M059J (cell line): ENCODE measurements around the gene FARP1. TPM values are rescaled to one million over a fixed set of nuclear protein-coding genes. Genes with fewer than 3 reads are reported as not detected.

Source experiments
- DNase-seq: peaks from one replicate; pipeline ENCODE4 v3.0.0-alpha.2; 2012; ENCODE audit warnings: low read depth
- total RNA-seq: library from RNA; depleted of rRNA; stranded (reverse); fragments of >200 nt; shearing (Covaris generic); gene quantifications from 2 replicates; pipeline ENCODE4 v1.2.3, GENCODE V29; 2014

FARP1 gene
- total RNA-seq, 1 experiment from 2014 or later, result 13.3 TPM

- no peak for DNase-seq
Observed at GRCh38 chr13:98133946-98134345, 8.9 kb upstream of the FARP1 start.

GRCh38 chr13:98134901-98135300, 8.0 kb upstream of the FARP1 start:
- no peak for DNase-seq

- DNase-seq, result no peak
Observed at GRCh38 chr13:98141091-98141490, 1.8 kb upstream of the FARP1 start.

- DNase-seq, result no peak
Observed at GRCh38 chr13:98141509-98142379, 1.1 kb upstream of the FARP1 start.

GRCh38 chr13:98143157-98143553, 261 bp downstream of the FARP1 start:
- DNase-seq, result no peak

GRCh38 chr13:98143601-98144026, 720 bp downstream of the FARP1 start:
- DNase-seq, result no peak

- DNase-seq, result peak; percentile 51
Observed at GRCh38 chr13:98144027-98144741, 1.3 kb downstream of the FARP1 start.

GRCh38 chr13:98144801-98145350, 2.0 kb downstream of the FARP1 start:
- peak; percentile 64 for DNase-seq

GRCh38 chr13:98147521-98147920, 4.6 kb downstream of the FARP1 start:
- peak; percentile 42 for DNase-seq

- DNase-seq, result no peak
Observed at GRCh38 chr13:98150832-98151479, 8.1 kb downstream of the FARP1 start.

GRCh38 chr13:98155475-98156109, 12.7 kb downstream of the FARP1 start:
- DNase-seq, result peak; percentile 85

- DNase-seq, result no peak
Observed at GRCh38 chr13:98156259-98156658, 13.4 kb downstream of the FARP1 start.

GRCh38 chr13:98157188-98157587, 14.3 kb downstream of the FARP1 start:
- DNase-seq, result no peak

GRCh38 chr13:98157609-98158008, 14.7 kb downstream of the FARP1 start:
- DNase-seq, result no peak

GRCh38 chr13:98158172-98158899, 15.4 kb downstream of the FARP1 start:
- DNase-seq, result no peak

GRCh38 chr13:98162935-98163334, 20.0 kb downstream of the FARP1 start:
- no peak for DNase-seq

- DNase-seq, result no peak
Observed at GRCh38 chr13:98169331-98169730, 26.4 kb downstream of the FARP1 start.

GRCh38 chr13:98171900-98172589, 29.2 kb downstream of the FARP1 start:
- peak; percentile 73 for DNase-seq

- DNase-seq, result no peak
Observed at GRCh38 chr13:98172590-98173422, 29.9 kb downstream of the FARP1 start.
